Activated CD4-positive, CD25-positive, alpha-beta regulatory T cell treated with anti-CD3 and anti-CD28 coated beads, Interleukin-2, amount 50 U/mL, for 24 hours (primary cell): ENCODE measurements around the gene CEACAM7.

Experiments used
- ATAC-seq, 2 donors: fragments of 150-1000 bp; cut with Tn5 transposase; one replicate each; pipeline ENCODE4 v1.10.0; 2021; ENCODE audit warnings: mild to moderate bottlenecking in 1 of 2, moderate library complexity in 1 of 2

CEACAM7 gene

DNA sequence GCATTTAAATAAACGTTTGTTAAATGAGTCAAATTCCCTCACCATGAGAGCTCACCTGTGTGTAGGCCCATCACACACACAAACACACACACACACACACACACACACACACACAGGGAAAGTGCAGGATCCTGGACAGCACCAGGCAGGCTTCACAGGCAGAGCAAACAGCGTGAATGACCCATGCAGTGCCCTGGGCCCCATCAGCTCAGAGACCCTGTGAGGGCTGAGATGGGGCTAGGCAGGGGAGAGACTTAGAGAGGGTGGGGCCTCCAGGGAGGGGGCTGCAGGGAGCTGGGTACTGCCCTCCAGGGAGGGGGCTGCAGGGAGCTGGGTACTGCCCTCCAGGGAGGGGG, 11.9 kb upstream of the CEACAM7 start:
- no peak for ATAC-seq

DNA sequence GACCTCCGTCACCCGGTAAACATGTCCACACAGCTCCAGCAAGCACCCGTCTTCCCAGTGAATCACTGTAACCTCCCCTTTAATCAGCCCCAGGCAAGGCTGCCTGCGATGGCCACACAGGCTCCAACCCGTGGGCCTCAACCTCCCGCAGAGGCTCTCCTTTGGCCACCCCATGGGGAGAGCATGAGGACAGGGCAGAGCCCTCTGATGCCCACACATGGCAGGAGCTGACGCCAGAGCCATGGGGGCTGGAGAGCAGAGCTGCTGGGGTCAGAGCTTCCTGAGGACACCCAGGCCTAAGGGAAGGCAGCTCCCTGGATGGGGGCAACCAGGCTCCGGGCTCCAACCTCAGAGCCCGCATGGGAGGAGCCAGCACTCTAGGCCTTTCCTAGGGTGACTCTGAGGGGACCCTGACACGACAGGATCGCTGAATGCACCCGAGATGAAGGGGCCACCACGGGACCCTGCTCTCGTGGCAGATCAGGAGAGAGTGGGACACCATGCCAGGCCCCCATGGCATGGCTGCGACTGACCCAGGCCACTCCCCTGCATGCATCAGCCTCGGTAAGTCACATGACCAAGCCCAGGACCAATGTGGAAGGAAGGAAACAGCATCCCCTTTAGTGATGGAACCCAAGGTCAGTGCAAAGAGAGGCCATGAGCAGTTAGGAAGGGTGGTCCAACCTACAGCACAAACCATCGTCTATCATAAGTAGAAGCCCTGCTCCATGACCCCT, 11.3 kb upstream of the CEACAM7 start:
- no peak for ATAC-seq

DNA sequence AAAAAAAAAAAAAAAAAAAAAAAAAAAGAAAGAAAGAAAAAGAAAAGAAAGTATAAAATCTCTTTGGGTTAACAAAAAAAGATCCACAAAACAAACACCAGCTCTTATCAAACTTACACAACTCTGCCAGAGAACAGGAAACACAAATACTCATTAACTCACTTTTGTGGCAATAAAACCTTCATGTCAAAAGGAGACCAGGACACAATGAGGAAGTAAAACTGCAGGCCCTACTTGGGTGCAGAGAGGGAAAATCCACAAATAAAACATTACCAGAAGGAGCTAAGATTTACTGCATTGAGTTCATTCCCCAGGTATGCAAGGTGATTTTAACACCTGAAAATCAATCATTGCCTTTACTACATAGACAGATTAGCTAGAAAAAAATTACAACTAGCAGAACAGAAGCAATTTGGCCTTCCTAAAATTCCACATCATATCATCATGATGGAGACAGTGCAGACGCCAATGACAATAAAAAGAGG, 10.7 kb upstream of the CEACAM7 start:
- no peak for ATAC-seq

DNA sequence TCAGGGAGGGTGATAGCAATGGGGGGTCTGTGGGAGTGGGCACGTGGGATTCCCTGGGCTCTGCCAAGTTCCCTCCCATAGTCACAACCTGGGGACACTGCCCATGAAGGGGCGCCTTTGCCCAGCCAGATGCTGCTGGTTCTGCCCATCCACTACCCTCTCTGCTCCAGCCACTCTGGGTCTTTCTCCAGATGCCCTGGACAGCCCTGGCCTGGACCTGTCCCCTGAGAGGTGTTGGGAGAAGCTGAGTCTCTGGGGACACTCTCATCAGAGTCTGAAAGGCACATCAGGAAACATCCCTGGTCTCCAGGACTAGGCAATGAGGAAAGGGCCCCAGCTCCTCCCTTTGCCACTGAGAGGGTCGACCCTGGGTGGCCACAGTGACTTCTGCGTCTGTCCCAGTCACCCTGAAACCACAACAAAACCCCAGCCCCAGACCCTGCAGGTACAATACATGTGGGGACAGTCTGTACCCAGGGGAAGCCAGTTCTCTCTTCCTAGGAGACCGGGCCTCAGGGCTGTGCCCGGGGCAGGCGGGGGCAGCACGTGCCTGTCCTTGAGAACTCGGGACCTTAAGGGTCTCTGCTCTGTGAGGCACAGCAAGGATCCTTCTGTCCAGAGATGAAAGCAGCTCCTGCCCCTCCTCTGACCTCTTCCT, 9.3 kb upstream of the CEACAM7 start:
- no peak for ATAC-seq

DNA sequence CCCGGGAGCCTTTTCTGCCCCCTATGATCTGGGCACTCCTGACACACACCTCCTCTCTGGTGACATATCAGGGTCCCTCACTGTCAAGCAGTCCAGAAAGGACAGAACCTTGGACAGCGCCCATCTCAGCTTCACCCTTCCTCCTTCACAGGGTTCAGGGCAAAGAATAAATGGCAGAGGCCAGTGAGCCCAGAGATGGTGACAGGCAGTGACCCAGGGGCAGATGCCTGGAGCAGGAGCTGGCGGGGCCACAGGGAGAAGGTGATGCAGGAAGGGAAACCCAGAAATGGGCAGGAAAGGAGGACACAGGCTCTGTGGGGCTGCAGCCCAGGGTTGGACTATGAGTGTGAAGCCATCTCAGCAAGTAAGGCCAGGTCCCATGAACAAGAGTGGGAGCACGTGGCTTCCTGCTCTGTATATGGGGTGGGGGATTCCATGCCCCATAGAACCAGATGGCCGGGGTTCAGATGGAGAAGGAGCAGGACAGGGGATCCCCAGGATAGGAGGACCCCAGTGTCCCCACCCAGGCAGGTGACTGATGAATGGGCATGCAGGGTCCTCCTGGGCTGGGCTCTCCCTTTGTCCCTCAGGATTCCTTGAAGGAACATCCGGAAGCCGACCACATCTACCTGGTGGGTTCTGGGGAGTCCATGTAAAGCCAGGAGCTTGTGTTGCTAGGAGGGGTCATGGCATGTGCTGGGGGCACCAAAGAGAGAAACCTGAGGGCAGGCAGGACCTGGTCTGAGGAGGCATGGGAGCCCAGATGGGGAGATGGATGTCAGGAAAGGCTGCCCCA, 8.5 kb upstream of the CEACAM7 start:
- no peak for ATAC-seq

DNA sequence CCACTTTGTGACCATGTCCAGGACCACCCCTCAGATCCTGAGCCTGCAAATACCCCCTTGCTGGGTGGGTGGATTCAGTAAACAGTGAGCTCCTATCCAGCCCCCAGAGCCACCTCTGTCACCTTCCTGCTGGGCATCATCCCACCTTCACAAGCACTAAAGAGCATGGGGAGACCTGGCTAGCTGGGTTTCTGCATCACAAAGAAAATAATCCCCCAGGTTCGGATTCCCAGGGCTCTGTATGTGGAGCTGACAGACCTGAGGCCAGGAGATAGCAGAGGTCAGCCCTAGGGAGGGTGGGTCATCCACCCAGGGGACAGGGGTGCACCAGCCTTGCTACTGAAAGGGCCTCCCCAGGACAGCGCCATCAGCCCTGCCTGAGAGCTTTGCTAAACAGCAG, 7.7 kb upstream of the CEACAM7 start:
- ATAC-seq = no peak

DNA sequence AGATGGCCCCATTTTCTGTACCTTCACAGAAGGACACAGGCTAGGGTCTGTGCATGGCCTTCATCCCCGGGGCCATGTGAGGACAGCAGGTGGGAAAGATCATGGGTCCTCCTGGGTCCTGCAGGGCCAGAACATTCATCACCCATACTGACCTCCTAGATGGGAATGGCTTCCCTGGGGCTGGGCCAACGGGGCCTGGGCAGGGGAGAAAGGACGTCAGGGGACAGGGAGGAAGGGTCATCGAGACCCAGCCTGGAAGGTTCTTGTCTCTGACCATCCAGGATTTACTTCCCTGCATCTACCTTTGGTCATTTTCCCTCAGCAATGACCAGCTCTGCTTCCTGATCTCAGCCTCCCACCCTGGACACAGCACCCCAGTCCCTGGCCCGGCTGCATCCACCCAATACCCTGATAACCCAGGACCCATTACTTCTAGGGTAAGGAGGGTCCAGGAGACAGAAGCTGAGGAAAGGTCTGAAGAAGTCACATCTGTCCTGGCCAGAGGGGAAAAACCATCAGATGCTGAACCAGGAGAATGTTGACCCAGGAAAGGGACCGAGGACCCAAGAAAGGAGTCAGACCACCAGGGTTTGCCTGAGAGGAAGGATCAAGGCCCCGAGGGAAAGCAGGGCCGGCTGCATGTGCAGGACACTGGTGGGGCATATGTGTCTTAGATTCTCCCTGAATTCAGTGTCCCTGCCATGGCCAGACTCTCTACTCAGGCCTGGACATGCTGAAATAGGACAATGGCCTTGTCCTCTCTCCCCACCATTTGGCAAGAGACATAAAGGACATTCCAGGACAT, 7.0 kb upstream of the CEACAM7 start:
- ATAC-seq = no peak

DNA sequence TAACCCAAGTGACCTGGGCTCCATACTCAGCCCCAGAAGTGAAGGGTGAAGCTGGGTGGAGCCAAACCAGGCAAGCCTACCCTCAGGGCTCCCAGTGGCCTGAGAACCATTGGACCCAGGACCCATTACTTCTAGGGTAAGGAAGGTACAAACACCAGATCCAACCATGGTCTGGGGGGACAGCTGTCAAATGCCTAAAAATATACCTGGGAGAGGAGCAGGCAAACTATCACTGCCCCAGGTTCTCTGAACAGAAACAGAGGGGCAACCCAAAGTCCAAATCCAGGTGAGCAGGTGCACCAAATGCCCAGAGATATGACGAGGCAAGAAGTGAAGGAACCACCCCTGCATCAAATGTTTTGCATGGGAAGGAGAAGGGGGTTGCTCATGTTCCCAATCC, 6.1 kb upstream of the CEACAM7 start:
- no peak for ATAC-seq

DNA sequence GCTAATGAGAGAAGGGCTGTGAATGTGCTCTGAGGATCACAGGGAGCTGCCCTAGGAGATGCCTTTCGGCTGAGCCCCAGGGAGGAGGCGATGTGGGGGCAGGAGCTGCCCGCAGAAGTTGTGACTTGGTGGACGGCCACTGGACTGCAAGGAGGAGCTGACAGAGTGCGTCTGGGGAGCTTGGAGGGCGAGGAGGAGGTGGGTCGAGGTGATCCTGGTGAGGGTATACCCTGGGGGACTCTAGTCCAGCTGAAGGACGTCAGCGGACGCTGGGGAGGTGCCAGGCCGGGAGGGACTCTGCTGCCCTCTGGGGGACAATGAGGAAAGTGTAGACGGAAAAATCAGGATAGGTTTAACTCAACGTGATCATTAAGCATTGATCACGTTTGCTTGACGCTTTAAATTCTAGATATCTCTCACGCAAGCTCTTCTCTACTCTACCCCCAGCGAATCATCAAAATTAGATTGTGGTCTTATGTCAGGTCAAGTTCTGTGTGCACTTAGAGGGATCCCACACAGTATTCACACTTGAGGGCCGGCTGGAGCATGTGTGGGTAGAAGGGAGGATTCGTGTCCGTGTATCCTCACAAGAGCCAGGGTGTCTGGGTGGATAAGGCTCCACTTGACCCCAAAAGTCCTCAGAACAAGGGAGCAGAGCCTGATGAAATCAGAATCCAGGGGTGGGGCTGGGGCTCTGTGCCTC, 3.3 kb upstream of the CEACAM7 start:
- ATAC-seq = peak; percentile 24 to 35

DNA sequence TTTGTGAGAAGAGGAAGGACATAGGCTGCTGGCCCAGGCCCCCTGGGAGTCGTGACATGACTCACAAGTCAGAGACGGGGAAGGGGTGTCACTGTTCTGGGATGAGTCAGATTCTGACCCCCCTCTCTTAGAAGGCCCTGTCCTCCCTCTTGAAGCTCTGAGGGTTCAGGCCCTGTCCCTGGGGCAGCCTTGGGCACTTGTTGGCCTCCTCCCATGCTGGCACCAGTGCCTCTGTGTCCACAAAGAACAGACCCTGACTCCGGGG, 2.7 kb upstream of the CEACAM7 start:
- ATAC-seq = no peak

DNA sequence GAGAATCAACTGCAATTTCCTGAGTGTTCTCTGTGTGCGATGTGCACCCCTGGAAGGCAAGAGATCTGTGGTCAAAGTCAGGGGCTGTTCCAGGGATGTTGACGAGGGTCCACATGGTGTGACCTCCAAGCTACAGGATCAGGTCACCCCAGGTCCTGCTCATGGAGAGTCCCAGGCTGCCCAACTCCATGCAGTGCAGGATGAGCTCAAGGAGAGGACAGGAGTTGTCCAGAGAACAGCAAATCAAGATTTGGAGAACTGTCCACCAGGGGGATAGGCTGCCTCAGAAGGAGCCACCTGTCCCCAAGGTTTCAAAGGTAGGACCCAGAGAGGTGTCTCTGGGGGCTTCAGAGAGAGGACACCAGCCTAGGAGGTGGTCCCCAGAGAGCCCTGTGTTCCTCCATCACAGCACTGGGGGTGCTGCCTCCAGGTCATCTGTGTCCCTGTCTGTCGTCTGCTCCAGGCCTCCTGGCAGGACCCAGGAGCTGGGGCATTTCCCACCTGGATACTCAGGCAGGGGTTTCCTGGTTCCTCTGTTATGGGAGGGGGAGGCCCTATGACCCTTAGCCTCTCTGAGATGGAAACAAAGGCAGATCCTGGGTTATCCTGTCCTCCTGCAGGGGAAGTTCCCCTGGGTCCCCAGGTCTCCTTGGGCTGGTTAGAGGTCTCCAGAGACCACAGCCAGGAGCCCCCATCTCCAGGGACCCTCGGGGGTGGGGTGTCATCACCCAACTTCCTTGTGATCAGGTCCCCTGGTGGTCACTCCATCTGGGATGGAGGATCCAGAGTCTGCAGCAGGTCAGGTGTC, 2.1 kb upstream of the CEACAM7 start:
- ATAC-seq = no peak

DNA sequence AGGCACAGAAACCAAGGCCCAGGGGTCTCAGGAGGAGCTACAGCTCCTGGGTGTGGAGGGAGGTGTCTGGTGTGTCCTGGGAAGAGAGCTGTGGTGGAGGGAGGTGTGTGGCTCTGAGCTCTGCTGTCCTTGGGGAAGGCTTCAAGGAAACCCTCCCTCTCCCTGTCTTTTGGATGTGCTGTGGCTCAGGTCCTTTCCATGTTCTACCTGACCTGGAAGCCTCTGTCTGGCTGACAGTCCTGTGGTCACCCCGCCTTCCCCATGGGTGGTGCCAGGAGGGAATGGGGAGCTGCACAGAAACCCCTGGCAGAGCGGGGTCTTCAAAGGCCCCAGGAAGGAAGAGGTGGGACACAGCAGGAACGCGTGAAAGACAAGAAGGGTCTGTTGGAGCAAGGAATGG, 617 bp upstream of the CEACAM7 start:
- no peak for ATAC-seq

DNA sequence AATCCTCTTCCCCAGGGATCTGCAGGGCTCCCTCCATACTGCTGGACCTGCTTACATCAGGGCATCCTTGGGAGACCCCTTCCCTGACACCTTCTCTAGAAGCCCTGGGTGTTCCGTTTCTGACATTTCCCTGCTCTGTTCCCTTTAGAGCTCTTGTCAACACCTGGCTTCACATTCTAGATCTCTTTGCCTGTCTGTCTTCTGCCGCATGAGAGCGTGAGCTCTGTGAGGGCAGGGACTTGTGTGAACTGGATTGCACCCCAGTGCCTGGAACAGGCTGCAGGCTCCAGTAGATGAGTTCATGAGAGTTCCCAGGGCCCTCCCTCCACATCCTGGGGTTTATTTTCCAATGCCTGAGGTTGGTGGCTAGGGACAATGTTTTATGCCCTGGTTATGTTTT, 651 bp downstream of the CEACAM7 start:
- ATAC-seq = no peak

DNA sequence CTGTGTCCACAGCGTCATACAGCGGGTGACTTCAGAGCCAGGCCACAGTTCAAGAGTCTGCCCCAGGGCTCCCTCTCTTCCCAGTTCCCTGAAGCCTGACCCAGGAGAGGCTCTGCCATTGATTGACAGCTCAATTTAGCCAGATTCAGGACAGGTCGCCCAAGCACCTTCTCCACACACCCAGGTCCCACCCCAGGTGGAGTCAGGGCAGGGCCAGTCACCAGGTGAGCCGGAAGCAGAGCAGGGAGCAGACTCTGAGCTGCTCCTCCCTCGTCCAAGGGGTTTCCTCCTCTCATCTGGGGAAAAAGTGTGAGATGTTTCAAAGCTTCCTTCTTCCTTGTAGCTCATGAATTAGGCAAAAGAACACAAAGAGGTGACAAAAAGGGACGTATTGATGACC, 5.6 kb downstream of the CEACAM7 start:
- ATAC-seq = no peak

DNA sequence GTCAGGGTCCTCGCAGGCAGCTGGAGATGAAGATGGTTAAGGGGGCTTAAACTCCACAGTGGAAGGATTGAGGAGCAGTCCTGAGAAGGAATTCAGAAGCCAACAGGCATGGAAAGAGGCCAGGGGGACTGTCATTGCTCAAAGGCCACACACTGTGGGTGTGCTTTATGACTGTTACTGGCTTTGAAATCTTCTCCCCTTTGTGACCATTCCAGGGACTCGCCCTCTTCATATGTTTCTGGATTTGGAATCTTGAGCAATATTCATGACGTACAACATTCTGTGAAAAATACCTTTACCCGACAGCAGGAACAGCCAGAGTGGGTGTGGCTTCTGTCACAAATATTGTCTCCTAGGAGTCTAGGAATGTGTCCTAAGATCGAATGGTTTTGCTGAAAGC, 16.6 kb downstream of the CEACAM7 start:
- ATAC-seq = no peak

DNA sequence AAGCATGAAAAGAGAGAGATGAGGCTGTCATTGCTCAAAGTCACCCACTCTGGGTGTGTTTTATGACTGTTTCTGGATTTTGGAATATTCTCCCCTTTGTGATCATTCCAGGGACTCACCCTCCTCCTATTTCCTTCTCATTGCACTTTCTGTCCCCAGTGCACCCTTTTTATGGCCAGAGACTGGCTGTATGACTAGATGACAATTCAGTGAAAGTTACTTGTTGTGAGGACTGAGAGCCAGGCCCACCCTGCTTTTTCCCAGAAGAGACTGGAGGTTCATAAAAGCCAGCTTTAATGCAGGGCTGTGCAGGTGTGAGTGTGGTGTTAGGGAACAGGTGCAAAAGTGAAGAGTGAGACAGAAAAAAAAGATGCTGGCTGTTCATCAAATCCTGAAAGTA, 17.3 kb downstream of the CEACAM7 start:
- no peak for ATAC-seq

DNA sequence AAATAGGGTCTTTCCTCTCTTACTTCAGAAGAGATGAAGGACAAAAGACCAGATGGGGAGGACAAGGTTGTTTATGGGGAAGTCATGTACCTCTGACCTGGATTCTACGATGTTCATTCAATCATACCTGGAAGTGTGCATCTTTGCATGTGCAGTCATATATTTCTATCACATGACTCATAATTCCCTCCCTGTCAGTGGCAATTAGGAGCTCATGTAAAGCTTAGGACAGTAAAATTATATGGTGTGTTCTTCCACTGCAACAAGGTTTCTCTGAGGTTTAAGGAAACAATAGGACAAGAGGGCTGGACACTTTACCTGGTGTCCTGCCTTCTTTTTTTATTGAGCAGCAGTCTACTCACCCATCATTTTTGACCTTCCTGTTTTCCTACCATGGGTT, 19.8 kb downstream of the CEACAM7 start:
- ATAC-seq = no peak

DNA sequence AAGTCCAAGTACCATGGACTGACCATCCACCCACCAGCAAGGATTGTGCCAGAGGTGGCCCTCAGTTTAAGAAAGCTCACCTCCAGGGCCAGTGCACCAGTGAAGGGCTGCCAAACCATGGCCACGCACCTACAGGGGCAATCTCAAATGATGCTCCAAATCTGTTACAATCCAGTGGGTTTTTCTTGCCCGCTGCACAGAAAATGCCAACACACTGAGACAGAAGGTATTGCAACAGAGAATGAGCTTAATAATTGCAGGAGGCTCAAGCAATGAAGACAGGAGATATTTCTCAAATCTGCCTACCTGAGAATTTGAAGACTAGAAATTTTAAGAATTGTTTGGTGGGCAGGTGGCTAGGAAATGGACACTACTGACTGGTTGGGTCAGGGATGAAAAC, 22.0 kb downstream of the CEACAM7 start:
- ATAC-seq = no peak

DNA sequence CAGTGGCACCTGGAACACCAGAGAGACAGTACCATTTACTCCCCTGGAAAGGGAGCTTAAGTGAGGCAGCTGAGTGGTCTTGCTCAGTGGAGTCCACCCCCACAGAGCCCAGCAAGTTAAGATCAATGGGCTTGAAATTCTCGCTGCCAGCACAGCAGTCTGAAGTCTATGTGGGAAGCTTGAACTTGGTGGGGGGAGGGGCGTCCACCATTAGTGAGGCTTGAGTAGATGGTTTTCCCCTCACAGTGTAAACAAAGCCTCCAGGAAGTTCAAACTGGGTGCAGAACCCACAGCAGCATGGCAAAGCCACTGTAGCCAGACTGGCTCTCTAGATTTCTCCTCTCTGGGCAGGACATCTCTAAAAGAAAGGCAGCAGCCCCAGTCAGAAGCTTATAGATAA, 30.9 kb downstream of the CEACAM7 start:
- no peak for ATAC-seq

DNA sequence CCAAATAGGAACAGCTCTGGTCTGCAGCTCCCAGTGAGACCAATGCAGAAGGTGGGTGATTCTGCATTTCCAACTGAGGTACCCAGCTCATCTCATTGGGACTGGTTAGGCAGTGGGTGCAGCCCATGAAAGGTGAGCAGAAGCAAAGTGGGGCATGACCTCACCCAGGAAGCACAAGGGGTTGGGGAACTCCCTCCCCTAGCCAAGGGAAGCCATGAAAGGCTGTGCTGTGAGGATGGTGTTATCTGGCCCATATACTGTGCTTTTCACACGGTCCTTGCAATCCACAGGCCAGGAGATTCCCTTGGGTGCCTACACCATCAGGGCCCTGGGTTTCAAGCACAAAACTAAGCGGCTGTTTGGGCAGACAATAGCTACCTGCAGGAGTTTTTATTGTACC, 31.3 kb downstream of the CEACAM7 start:
- peak in 1 of 2 donors; percentile 53 for ATAC-seq

DNA sequence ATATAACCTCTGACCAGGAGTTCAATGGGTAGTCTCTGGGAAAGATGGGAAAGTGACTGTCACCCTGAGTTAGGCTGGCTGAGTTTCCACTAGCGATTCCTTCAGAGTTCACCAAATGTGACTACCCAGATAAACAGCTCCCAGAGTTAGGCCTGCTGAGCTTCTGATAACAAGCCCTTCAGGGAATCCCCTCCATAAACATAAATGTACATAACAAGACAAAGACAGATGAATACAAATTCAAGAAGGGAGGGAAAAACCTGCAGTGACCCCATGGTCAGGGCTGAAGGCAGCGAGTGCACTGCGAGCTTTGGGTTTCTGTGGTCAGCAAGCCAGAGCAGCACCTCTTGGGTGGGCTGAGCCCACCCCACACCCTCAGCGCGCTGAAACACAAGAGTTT, 35.8 kb downstream of the CEACAM7 start:
- ATAC-seq = no peak

DNA sequence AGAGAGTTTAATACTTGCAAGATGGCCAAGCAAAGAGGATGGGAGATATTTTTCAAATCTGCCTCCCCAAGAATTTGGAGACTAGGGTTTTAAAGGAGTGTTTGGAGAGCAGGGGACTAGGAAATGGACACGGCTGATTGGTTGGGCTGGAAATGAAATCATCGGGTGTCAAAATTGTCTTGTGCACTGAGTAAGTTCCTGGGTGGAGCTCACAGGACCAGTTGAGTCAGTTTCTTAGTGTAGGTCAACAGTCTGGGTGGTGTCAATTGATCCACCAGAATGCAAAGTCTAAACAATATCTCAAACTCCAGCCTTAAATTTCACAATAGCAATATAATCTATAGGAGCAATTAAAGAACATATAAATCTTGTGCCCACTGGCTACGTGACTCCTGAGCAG, 38.2 kb downstream of the CEACAM7 start:
- no peak for ATAC-seq
